HCT116 (cell line): ENCODE measurements around the gene FBXO48. TPM values are rescaled to one million over a fixed set of nuclear protein-coding genes. Genes with fewer than 3 reads are reported as not detected.

Experiments
- ATAC-seq: fragments of 200-7000 bp; cut with Tn5 transposase; 2 replicates; pipeline ENCODE4 v1.9.1; 2020; ENCODE audit warnings: mild to moderate bottlenecking, moderate library complexity
- BruUV-seq: library from RNA; stranded (reverse); fragments of 400-500 nt; replicated peaks from 2 replicates; lab custom pipeline; 2021; lab: Mats Ljungman, UMichigan
- CTCF ChIA-PET: fragments of 300-600 bp; sonication (Branson Sonifier 250); formaldehyde crosslinking; loops from one replicate; lab custom pipeline; 2021; ENCODE audit warnings: antibody characterized with exemption; lab: Charles Lee
- POLR2A ChIA-PET: fragments of 300-600, 350-600 bp; sonication (Branson Sonifier 250); formaldehyde crosslinking; loops from one replicate; lab custom pipeline; 2021; ENCODE audit warnings: antibody characterized with exemption; lab: Charles Lee
- RAD21 ChIA-PET, 2 experiments: fragments of 300-600 bp; sonication (Branson Sonifier 250); formaldehyde crosslinking; loops; one replicate each; lab custom pipeline; 2023; ENCODE audit warnings: low total read pairs in 2 of 2; ENCODE audit not compliant: uncharacterized antibody in 2 of 2, unreplicated experiment in 2 of 2, low non-redundant PET in 1 of 2; lab: Charles Lee
- DNase-seq: peaks from one replicate; pipeline ENCODE4 v3.0.0-alpha.2; 2010; ENCODE audit warnings: low read depth, low spot score
- H2AFZ ChIP-seq: fragments of 200-600 bp; shearing (Covaris generic), sonication (generic); 2 replicates; pipeline ENCODE4 v1.6.1; 2017; ENCODE audit warnings: low read depth, mixed run types, mixed read lengths, antibody characterized with exemption, low read length; ENCODE audit not compliant: poor library complexity, severe bottlenecking
- H3K27ac ChIP-seq: 2 replicates; pipeline ENCODE4 v1.5.1; 2012; ENCODE audit warnings: low read depth, low read length
- H3K27me3 ChIP-seq: fragments of 200-600 bp; sonication (generic); 2 replicates; pipeline ENCODE4 v1.6.1; 2016; ENCODE audit warnings: mixed run types, low read length, mixed read lengths; ENCODE audit not compliant: insufficient read depth
- H3K36me3 ChIP-seq, 2 experiments: fragments of 200-500 bp in 1 of 2; fragments of 200-600 bp in 1 of 2; sonication (Bioruptor generic) in 1 of 2; sonication (generic) in 1 of 2; 2 replicates each; pipeline versions ENCODE4 v1.5.1 to v1.6.1; 2014 to 2016; ENCODE audit warnings: low read length in 2 of 2, inconsistent platforms in 1 of 2, mixed read lengths in 1 of 2, mixed run types in 1 of 2; ENCODE audit not compliant: insufficient read depth in 2 of 2, control insufficient read depth in 1 of 2
- H3K4me1 ChIP-seq, 2 experiments: fragments of 200-600 bp in 1 of 2; sonication (generic) in 1 of 2; 2 replicates each; pipeline versions ENCODE4 v1.5.1 to v1.6.1; 2012 to 2017; ENCODE audit warnings: low read length in 2 of 2, inconsistent platforms in 1 of 2, mild to moderate bottlenecking in 1 of 2, mixed read lengths in 1 of 2, mixed run types in 1 of 2, moderate library complexity in 1 of 2; ENCODE audit not compliant: insufficient read depth in 2 of 2, control insufficient read depth in 1 of 2
- H3K4me2 ChIP-seq: fragments of 200-600 bp; sonication (generic); 2 replicates; pipeline ENCODE4 v1.6.1; 2017; ENCODE audit warnings: mixed run types, low read length, mixed read lengths
- H3K4me3 ChIP-seq, 2 experiments: fragments of 200-600 bp in 1 of 2; sonication (generic) in 1 of 2; replicated peaks in 1 of 2; 2 replicates each; pipeline ENCODE4 v1.5.1; 2011 to 2016; ENCODE audit warnings: low read length in 2 of 2, control low read depth in 1 of 2, low read depth in 1 of 2, mild to moderate bottlenecking in 1 of 2, mixed read lengths in 1 of 2, mixed run types in 1 of 2
- H3K79me2 ChIP-seq: fragments of 200-600 bp; sonication (generic); 2 replicates; pipeline ENCODE4 v1.6.1; 2017; ENCODE audit warnings: mild to moderate bottlenecking, mixed run types, low read length, moderate library complexity, mixed read lengths; ENCODE audit not compliant: insufficient read depth
- H3K9ac ChIP-seq: fragments of 200-600 bp; sonication (generic); 2 replicates; pipeline ENCODE4 v1.6.1; 2016; ENCODE audit warnings: low read length, mixed read lengths
- H3K9me2 ChIP-seq: fragments of 200-600 bp; sonication (generic), shearing (Covaris generic); 2 replicates; pipeline ENCODE4 v1.6.1; 2017; ENCODE audit warnings: mixed run types, mild to moderate bottlenecking, moderate library complexity; ENCODE audit not compliant: insufficient read depth
- H3K9me3 ChIP-seq, 2 experiments: fragments of 200-500 bp in 1 of 2; fragments of 200-600 bp in 1 of 2; sonication (Bioruptor generic) in 1 of 2; sonication (generic) in 1 of 2; 2 replicates each; pipeline ENCODE4 v1.6.1; 2014 to 2017; ENCODE audit warnings: low read length in 2 of 2, mixed read lengths in 2 of 2, inconsistent platforms in 1 of 2, low read depth in 1 of 2, mild to moderate bottlenecking in 1 of 2, mixed run types in 1 of 2, moderate library complexity in 1 of 2; ENCODE audit not compliant: control insufficient read depth in 1 of 2, insufficient read depth in 1 of 2
- H4K20me1 ChIP-seq: fragments of 200-600 bp; sonication (generic), shearing (Covaris generic); 2 replicates; pipeline ENCODE4 v1.6.1; 2017; ENCODE audit warnings: mixed run types, mild to moderate bottlenecking, moderate library complexity; ENCODE audit not compliant: insufficient read depth
- EZH2 ChIP-seq: fragments of 200-600 bp; sonication (generic); IDR thresholded peaks from 2 replicates; pipeline ENCODE4 v1.6.1; 2017; ENCODE audit warnings: antibody characterized with exemption, mixed run types
- SRF ChIP-seq: IDR thresholded peaks from 2 replicates; pipeline ENCODE4 v1.6.1; 2012; ENCODE audit warnings: low read depth
- TCF7L2 ChIP-seq: IDR thresholded peaks from 2 replicates; pipeline ENCODE4 v1.7.0; 2011; ENCODE audit warnings: borderline replicate concordance, inconsistent platforms; ENCODE audit not compliant: insufficient read depth, insufficient read length; ENCODE audit errors: extremely low read depth
- intact Hi-C: fragments of 100-400 bp; cut with micrococcal nuclease; formaldehyde crosslinking; loops from 2 replicates; pipeline ENCODE4 v1.10.0; 2022
- total RNA-seq: library from RNA; stranded (reverse); gene quantifications from one replicate; pipeline ENCODE4 v1.2.1, GENCODE V29; 2021; ENCODE audit not compliant: unreplicated experiment
- TF ChIP-seq, protein P1 (sequence below), 3 experiments: fragments of 200-600 bp in 1 of 3; sonication (generic) in 1 of 3; IDR thresholded peaks in 2 of 3; conservative IDR thresholded peaks in 1 of 3; 2 replicates each; pipeline ENCODE4 v1.5.1; 2012 to 2017; ENCODE audit warnings: low read depth in 2 of 3, low read length in 2 of 3, antibody characterized with exemption in 1 of 3, borderline replicate concordance in 1 of 3, control low read depth in 1 of 3, mild to moderate bottlenecking in 1 of 3, mixed read lengths in 1 of 3, mixed run types in 1 of 3, moderate library complexity in 1 of 3; ENCODE audit not compliant: insufficient read depth in 1 of 3
- TF ChIP-seq, protein P2 (sequence below): IDR thresholded peaks from 2 replicates; pipeline ENCODE4 v1.6.1; 2012

Gene FBXO48
- total RNA-seq, 1 experiment from 2014 or later: 0.91 TPM

DNA sequence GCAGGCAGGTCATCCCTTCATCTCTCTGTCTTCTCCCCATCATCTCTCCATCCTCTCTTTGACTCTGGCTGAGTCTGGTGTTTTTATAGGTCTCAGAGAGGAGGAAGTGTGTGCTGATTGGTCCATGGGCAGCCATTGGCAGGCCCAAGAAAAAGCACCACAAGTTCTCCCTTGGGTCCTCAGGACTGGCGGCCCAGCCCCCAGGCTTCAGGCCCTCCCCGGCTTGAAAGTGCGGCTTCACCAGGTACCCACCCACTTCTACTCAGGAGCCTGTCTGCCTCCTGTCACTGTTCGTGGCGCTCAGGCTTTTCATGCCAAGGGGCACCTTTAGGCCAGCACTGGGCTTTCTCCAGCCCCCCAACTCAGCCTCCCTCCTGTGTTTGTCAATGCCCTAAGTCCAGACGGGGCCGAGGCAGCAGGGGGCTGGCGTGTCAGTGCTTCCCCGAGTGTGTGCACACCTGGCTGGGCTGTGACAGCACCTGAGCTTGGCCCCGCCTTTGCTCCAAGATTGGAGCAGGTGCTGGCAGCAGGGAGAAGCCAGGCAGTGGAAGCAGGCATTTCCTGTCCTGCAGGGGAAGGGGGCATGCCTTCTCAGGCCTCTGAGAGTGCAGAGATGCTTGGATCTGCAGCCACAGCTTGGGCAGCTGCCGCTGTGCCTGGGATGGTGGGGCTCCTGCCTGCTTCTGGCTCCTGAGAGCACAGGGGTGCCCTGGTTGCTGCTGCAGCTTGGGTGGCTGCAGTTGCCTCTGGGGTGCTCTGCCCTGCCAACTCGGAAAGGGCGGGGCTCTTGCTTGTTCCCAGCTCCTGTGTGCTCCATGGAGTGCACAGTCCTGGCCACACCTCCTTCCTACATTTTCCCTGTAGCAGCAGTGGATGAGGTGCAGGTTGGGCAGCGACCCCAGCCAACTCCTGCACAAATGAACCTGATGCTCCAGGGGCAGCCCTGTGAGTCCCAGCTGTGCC lies 34.1 kb downstream of the FBXO48 start:
- DNase-seq (no peak), ATAC-seq (no peak)
- ChIA-PET CTCF (interaction anchor here (1.3 kb wide), 1 partner anchor 9 kb away, joined by 7 read pairs; no protein-coding TSS in a partner anchor), POLR2A (no interaction called here), RAD21 (no interaction called here)
- Histone ChIP-seq H3K9me3 (no peaks in the 10 kb centered on the region), H3K4me3 (no peak overlapping the region), H2AFZ (no peak overlapping the region), H3K79me2 (no peaks in the 10 kb centered on the region), H3K27me3 (no peaks in the 10 kb centered on the region; the same call in 1 of the 2 replicates), H3K4me2 (no peak overlapping the region), H3K27ac (no peak overlapping the region), H3K4me1 (no peaks in the 10 kb centered on the region), H3K9ac (no peak overlapping the region), H3K36me3 (no peaks in the 10 kb centered on the region), H4K20me1 (no peaks in the 10 kb centered on the region), H3K9me2 (no peaks in the 10 kb centered on the region)
- intact Hi-C loops: no loop called here
- no TSS peak for BruUV-seq
- TF ChIP-seq EZH2 (no peak), TCF7L2 (no peak), SRF (no peak)
- TF ChIP-seq, protein P1, sequence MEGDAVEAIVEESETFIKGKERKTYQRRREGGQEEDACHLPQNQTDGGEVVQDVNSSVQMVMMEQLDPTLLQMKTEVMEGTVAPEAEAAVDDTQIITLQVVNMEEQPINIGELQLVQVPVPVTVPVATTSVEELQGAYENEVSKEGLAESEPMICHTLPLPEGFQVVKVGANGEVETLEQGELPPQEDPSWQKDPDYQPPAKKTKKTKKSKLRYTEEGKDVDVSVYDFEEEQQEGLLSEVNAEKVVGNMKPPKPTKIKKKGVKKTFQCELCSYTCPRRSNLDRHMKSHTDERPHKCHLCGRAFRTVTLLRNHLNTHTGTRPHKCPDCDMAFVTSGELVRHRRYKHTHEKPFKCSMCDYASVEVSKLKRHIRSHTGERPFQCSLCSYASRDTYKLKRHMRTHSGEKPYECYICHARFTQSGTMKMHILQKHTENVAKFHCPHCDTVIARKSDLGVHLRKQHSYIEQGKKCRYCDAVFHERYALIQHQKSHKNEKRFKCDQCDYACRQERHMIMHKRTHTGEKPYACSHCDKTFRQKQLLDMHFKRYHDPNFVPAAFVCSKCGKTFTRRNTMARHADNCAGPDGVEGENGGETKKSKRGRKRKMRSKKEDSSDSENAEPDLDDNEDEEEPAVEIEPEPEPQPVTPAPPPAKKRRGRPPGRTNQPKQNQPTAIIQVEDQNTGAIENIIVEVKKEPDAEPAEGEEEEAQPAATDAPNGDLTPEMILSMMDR (IDR thresholded peaks at IDR 0.05 in 2 of 3, conservative IDR thresholded peaks at IDR 0.05 in 1 of 3; ENCODE audit: borderline replicate concordance in 1 of 3, insufficient read depth in 1 of 3, low read depth in 2 of 3, low read length in 2 of 3): no peak
- TF ChIP-seq, protein P2, sequence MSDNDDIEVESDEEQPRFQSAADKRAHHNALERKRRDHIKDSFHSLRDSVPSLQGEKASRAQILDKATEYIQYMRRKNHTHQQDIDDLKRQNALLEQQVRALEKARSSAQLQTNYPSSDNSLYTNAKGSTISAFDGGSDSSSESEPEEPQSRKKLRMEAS: no peak
